Stimulated activated CD4-positive, alpha-beta T cell treated with anti-CD3 and anti-CD28 coated beads, TNF-alpha, amount 100 ng/mL, for 24 hours (primary cell): ENCODE results near the gene MYBPC2.
A peak's percentile ranks its signal among the peaks of the same experiment; 100 is the strongest.
"Not testable (repeated sequence)": the region's sequence is repeated elsewhere in the genome, so short reads cannot be mapped to it uniquely, and the experiment has no call there.

Source experiments
- DNase-seq, 3 experiments: peaks; one replicate each; pipeline ENCODE4 v3.0.0-alpha.2; 2020; ENCODE audit warnings: low read depth in 3 of 3

Gene MYBPC2

GRCh38 chr19:50458396-50459066, 25.8 kb downstream of the MYBPC2 start:
- no peak for DNase-seq

GRCh38 chr19:50459067-50459456, 26.4 kb downstream of the MYBPC2 start:
- DNase-seq: no peak

DNA sequence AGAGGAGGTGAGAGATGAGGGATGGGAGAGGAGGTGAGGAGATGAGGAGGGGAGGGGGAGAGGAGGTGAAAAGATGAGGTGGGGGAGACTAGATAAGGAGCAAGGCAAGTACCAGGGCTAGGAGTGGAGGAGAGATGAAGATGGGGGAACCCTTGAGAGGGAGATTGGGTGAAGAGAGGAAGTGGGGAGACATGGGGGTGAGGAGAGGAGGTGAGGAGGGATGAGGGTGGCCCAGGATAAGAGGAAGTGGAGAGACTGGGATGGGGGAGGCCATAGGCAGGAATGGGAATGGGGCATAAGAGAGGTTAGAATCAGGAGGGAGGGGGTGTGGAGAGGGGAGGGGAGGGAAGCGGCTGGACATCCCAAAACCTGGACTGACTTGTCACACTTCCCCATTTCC, 26.9 kb downstream of the MYBPC2 start:
- no peak for DNase-seq

DNA sequence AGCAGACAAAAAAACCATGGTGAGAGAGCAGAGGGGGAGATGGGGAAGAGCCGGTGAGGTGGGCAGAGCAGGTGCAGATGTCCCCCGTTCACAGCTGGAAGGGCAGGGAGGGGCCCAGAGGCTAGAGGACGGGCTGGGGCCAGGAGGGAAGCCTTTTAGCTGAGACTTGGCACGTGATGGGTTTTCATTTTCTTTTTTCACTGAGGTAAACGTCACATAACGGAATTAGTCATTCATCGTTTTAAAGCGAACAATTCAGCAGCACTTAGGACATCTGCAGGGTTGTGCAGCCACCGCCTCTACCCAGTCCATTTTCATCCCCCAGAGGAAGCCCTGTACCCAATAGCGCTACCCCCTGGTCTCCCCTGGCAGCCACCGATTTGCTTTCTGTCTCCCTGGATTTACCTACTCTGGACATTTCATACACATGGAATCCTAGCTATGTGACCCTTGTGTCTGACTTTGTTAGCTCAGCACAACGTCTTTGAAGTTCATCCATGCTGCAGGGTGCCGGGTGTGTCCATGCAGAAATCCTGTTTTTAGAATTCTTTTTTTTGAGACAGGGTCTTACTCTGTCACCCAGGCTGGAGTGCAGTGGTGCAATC, 27.6 kb downstream of the MYBPC2 start:
- peak in 1 of 3 experiments; percentile 9 for DNase-seq

DNA sequence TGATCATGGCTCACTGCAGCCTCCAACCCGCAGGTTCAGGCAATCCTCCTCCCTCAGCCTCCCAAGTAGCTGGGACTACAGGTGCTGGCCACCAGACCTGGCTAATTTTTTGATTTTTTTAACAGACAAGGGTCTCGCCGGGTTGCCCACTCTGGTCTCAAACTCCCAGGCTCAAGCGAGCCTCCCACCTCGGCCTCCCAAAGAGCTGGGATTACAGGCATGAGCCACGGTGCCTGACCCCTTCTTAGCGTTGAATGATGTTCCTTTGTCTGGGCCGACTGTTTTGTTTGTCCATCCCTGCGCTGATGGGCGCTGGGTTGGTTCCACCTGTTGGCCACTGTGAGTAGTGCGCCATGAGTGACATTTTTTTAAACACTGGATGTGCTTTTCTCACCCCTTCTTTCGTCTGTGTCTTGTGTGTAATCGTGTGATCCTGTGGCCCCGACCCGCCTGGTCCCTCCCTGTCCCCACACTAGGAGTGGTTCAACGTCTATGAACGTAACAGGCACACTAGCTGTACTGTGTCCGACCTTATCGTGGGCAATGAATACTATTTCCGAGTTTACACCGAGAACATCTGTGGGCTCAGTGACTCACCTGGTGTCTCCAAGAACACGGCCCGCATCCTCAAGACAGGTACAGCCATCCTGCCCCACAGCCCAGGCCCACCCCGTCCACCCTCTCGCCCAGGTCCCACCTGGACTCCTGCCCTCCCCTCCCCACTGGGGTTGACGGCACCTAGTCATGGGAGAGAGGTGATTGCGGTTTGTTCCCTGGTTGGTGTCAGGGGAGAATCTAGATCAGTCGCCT, 28.6 kb downstream of the MYBPC2 start:
- DNase-seq: peak in 2 of 3 experiments; percentile 37 to 58

GRCh38 chr19:50462970-50463369, 30.3 kb downstream of the MYBPC2 start:
- DNase-seq: no peak

GRCh38 chr19:50464348-50464747, 31.7 kb downstream of the MYBPC2 start:
- DNase-seq: no peak

DNA sequence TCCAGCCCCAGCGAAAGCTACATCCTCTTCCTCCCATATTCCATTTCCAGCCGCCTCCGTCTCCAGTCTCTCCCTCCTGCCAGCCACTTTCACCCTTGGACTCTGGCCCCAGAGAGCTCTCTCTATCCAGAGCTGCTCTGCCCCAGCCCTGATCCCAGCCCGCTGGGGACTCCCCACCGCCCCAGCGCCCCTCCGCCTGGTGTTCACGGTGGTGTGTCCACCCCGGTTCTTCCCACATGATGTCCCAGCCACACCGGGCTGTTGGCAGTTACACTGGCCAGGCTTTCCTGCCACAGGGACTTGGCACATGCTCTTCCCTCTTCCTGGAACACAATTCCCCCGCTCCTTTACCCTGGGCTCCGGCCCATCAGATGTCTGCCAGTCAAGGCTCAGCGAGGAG, 32.3 kb downstream of the MYBPC2 start:
- DNase-seq: no peak

- DNase-seq: no peak
These were observed 33.5 kb downstream of the MYBPC2 start for GRCh38 chr19:50465986-50466705.

DNA sequence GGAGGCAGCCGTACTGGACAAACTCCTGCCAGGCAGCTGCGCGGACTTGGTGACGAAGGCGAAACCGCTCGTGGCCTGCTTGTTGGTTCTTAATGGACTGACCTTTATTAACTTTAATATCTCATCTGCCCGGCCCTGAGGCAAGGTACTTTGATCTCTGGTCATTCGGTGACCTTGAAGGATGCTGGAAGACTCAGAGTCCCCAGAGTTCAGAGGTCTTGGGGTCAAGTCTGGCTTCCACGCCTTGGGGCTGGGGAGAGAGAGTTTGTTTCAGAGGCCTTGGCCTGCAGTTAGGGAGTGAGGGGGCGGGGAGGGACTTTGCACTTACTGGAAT, 34.0 kb downstream of the MYBPC2 start:
- no peak for DNase-seq

- DNase-seq: no peak
These were observed 34.9 kb downstream of the MYBPC2 start for GRCh38 chr19:50467566-50467965.

DNA sequence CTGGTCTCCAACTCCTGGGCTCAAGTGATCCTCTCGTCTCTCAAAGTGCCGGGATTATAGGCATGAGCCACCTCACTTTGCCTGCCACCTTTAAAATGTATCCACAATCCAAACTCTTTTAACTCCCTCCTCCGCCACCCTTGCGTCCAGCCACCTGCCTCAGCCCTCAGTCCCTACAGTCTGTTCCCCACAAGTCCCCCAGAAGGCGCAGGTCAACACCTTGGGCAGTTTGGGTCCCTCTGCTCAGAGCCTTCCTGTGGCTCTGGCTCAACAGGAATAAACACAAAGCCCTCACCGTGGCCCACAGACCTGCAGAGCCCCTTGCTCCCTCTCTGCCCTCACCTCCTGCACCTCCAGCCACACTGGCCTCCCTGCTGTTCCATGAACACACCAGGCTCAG, 36.1 kb downstream of the MYBPC2 start:
- DNase-seq: no peak

DNA sequence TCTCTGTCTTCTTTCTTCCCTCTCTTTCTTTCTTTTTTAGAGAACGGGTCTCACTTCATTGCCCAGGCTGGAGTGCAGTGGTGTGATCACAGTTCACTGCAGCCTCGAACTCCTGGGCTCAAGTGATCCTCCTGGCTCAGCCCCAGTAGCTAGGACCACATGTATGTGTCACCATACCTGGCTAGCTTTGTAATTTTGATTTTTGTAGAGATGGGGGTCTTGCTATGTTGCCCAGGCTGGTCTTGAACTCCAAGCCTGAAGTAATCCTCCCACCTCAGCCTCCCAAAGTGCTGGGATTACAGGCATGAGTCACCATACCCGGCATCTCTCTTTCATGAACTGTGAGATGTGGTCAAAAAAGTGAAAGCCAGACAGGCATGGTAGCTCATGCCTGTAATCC, 40.6 kb downstream of the MYBPC2 start:
- not testable (repeated sequence) for DNase-seq

DNA sequence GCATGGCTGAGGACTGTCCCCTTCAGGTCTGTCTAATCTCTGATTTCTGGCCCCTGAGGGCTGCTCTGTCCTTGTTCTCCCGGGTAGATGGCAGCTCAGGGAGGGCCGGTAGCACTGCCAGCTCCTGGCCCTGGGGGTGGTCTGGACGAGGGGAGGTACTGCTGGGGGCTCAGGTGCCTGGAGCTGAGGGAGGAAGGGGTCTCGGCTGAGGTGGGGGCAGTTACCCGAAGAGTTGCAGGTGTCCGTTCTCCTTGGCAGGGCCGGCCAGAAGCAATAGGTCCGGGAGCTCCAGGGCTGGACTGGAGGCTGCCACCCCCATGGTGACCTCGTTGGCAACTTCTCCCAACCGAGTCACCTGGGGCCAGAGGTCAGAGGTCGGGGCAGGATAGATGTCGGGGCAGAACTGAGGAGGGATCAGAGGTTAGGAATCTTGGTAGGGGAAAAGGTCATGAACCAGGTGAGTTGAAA, 42.4 kb downstream of the MYBPC2 start:
- DNase-seq: no peak

GRCh38 chr19:50475736-50476223, 43.1 kb downstream of the MYBPC2 start:
- no peak for DNase-seq

DNA sequence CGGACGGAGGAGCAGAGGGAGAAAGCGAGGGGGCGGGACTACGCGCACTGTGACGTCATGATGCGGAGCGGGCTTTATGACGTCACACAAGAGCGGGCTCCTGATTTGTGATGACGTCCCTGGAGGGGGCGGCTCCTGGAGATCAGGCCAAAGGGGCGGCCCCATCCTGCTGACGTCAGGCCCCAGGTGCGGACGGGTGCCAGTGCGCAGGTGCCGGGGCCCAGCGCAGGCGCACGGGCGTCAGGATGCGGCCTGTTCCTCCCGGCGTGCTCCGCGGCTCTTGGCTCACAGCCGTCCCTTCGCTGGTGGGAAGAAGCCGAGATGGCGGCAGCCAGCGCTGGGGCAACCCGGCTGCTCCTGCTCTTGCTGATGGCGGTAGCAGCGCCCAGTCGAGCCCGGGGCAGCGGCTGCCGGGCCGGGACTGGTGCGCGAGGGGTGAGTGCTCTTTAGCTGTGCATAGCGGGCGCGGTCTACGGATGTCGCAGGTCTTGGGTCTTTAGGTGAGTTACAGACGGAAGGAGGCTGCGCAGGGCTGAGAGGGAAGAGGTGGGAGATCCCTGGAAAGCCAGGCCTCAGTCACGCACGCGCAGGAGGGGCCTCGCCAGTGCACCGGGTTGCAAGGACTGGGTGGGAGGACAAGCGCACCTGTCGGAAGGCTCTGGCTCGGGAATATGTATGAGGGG, 43.7 kb downstream of the MYBPC2 start, which contains the start of the genes EMC10 and GARIN5A:
Gene EMC10, plus strand, starts transcription at position 284 of the 683 bp plus-strand sequence. Its CDS starts 38 bp downstream, at position 322.
Gene GARIN5A, minus strand, starts transcription at position 625 of the 683 bp plus-strand sequence. Its CDS starts 460 bp downstream, at position 165.
- peak; percentile 87 to 94 (median 90) for DNase-seq

DNA sequence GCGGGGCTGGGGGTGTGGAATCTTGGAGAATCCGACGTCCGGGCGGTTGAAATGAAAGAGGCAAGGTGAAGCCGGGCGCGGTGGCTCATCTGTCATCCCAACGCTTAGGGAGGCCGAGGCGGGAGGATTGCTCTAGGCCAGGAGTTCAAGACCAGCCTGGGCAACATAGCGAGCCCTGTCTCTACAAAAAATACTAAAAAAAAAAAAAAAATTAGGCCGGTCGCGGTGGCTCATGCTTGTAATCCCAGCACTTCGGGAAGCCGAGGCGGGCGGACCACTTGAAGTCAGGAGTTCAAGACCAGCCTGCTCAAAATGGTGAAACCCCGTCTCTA, 44.2 kb downstream of the MYBPC2 start:
- DNase-seq: no peak

DNA sequence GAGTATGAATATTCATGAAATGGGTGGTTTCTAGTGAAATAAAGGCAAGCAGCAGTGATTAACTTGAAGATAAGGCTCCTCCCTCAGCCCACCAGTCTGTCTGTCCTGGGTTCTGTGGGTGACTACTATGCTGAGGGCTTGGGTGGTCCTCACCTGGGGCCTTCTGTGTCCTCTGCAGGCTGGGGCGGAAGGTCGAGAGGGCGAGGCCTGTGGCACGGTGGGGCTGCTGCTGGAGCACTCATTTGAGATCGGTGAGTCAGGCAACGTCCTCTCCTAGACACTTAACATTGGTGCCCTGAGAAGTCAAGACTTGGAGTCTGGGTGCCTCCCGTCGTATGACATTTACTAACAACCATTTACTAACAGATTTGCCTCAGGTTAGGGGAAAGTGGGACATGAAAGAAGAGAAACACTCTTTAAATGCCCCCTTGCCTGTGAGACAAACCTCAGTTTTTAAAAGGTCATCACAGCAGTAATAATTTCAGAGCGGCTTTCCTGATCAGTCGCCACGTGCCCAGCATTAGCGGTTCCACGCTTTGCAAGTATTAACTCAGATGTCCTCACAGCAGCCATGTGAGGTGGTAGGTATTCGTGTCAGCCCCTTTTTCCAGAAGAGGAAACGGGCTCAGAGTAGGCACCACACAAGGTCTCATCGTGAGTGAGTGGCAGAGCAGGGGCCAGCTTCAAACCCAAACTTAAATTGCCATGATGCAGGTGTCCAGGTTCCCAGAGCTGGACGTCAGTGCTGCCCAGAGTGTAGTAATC, 45.2 kb downstream of the MYBPC2 start:
- DNase-seq: no peak

- DNase-seq: peak in 1 of 3 experiments; percentile 25
These were observed 46.4 kb downstream of the MYBPC2 start for GRCh38 chr19:50478901-50479715.
